HuH-7.5 (cell line): ENCODE results near the gene CSNK1G2.

ENCODE experiments used
- DNase-seq: peaks from one replicate; pipeline ENCODE4 v3.0.0; 2011; ENCODE audit warnings: low spot score

Gene CSNK1G2

DNA sequence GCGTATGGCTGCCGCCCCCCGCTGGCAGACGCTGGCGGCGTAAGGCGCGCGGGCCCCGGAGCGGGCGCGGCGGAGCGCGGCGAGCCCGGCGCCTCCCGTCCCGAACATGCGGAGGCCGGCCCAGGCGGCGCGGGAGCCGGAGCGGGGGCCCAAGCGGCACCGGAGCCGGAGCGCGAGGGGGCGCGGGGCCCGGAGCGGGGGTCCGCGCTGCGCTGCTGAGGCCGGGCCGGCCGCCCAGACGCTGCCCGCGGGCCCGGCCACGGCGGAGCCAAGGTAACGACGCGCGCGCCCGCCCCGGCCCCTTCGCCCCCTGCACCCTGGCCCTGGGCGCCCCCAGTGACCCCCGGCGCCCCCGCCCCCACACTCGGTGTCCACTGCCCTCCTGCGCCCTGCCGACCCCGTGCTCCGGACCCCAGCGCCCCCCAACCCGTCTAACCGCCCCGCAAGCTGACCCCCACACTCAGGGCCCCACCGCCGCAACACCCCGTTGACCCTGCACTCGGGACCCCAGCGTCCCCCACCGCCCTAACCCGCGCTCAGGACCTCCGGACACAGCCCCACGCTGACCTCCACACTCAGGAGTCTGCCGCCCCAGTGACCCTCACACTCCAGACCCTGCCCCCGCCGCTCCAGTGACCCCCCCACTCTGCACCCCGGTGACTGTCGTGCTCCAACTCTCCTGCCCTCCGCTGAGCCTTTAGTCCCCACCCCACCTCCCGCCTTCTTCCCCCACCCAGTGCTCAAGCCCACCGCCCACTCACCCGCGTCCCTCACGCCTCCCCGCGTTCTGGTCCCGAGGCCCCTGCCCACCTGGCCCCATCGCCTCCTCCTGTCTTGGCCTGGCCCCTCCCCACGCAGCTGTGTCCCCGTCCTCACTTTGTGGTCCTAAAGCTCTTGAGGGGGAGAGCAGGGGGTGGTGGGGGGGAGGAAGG, at the start of gene CSNK1G2:
TSS of gene CSNK1G2 (plus strand) at position 27 of the 932 bp plus-strand sequence. CDS start 28,601 bp downstream, outside the sequence.
- DNase-seq = no peak

DNA sequence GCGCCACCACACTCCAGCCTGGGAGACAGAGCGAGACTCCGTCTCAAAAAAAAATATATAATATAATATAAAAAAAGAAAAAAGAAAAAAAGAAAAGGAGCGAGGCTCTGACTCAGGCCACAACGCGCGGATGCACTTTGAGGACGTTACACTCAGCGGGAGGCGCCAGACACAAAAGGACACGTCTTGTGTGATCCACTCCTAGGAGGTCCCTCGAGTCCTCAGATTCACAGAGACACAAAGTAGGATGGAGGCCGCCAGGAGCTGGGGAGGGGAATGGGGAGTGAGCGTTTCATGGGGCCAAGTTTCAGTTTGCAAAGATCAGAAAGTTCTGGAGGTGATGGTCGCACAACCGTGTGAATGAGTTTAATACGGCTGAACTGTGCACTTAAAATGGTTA, 47.2 kb upstream of the CSNK1G2 start:
- no peak for DNase-seq

DNA sequence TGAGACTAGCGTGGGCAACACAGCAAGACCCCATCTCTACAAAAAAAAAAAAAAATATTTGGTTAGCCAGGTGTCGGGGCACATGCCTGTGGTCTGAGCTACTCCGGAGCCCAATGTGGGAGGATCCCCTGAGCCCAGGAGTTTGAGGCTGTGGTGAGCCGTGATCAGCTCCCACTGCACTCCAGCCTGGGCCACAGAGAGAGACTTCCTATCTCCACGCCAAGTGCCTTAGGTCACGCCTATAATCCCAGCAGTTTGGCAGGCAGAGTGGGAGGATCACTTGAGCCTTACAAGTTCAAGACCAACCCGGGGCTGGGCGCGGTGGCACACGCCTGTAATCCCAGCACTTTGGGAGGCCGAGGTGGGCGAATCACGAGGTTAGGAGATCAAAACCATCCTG, 44.5 kb upstream of the CSNK1G2 start:
- no peak for DNase-seq

DNA sequence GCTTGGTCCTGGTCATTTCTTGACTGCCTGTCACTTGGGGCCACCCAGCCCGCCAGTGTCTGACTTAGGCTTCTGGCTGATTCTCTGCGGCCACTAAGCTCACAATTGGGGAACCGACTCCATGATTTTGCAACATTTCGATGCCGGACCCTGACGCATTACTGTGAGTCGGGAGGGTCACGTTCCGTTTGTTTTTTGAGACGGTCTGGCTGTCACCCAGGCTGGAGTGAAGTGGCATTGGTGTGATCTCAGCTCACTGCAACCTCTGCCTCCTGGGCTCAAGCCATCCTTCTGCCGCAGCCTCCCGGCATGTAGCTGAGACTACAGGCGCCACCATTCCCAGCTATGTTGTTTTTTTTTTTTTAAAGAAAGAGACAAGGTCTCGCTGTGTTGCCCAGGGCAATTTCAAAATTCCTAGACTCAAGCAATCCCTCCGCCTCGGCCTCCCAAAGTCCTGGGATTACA, 39.0 kb upstream of the CSNK1G2 start:
- no peak for DNase-seq

DNA sequence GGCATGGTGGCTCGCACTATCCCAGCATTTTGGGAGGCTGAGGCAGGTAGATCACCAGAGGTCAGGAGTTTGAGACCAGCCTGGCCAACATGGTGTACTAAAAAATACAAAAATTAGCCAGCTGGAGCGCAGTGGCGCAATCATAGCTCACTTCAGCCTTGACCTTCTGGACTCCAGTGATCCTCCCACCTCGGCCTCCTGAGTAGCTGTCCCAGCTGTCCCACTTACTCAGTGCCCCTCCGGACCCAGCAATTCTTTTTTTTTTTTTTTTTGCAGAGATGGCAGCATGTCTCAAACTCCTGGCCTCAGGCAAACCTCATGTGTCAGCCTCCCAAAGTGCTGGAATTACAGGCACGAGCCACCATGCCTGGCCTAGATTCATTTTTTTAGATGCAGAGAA, 38.0 kb upstream of the CSNK1G2 start:
- DNase-seq = no peak

DNA sequence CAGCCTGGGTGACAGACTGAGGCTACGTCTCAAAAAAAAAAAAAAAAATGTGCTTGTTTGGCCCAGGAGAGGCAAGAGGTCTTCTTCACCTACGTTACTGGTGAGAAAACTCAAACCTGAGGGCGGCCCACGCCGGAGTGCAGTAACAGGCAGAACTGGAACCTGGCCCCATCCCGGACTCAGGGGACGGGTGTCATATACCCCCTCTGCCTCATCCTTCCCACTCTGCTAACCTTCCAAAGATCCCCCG, 36.2 kb upstream of the CSNK1G2 start:
- DNase-seq = no peak

DNA sequence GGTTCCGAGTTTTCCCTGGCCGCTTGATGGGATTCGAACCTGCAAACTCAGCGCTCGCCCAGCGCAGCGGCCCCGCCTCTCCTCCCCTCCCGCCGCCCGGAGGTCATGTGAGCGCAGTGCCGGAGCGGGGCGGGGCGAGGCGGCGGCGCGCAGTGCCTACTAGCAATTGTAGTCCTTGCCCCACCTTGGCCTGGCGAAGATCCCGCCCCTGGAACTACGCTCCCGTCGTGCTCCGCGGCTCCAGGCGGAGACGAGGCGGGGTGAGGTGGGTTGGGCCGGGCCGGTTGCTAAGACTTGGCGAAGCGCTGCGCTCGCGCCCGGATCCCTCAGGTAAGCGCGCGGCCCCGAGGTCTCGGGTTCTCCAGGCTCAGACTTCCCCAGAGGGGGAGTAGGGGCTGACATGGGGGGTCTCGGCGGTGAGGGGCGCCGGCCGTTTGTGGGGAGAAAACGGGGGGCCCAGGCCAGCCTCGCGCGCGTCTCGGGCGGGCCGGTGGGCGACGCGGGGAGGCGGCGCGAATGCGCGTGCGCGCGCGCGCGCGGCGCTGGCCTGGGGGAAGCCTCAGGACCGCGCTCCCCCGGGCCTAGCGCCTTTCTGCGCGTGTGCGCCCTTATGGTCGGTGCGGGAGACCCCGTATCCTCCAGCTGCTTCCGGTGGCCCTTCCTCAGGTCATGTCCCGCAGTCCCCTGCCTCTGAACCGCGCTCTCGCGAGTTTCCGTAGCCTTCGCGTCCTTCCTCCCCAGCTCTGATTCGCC, 35.7 kb upstream of the CSNK1G2 start, which contains the start of the genes ADAT3 and SCAMP4:
TSS of gene ADAT3 (plus strand) at position 290 of the 753 bp plus-strand sequence. CDS start 6,649 bp downstream, outside the sequence.
TSS of gene SCAMP4 (plus strand) at position 290 of the 753 bp plus-strand sequence. CDS start 9,621 bp downstream, outside the sequence.
- DNase-seq = peak; percentile 95

DNA sequence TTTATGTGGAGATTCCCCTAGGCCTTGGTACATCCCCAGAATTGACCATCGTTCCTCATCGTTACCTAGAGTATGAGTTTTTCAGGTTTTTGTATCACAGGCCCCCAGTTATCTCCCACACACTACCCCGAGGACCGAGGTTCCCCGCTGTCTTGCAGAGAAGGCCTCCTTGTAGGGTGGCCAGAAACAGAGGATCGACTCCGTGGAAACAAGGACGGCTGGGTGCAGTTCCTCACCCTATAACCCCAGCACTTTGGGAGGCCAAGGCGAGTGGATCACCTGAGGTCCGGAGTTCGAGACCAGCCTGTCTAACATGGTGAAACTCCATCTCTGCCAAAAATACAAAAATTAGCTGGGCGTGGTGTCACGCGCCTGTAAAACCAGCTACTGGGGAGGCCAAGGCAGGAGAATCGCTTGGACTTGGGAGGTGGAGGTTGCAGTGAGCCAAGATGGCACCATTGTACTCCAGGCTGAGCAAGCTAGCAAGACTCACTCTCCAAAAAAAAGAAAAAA, 35.1 kb upstream of the CSNK1G2 start:
- no peak for DNase-seq

DNA sequence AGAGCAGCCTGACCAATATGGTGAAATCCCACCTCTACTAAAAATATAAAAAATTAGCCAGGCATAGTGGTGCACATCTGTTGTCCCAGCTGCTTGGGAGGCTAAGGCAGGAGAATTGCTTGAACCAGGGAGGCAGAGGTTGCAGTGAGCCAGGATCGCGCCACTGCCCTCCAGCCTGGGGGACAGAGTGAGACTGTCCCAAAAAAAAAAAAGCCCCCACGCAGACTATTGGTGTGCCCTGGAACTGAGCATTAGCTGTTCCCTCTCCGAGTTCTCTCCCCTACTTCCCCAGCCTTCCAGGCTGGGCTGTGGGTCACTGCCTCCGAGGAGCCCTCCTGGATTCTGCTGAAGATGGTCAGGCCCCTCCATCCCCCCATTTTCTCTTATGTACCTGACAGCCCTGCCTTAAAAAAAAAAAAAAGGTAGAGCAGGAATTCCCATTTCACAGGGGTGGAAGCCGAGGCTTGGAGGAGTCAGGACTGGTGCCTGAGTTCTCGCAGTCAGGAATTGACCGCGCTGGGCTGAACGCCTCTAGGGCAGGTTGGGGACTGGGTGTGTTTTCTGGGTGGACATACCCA, 33.9 kb upstream of the CSNK1G2 start:
- DNase-seq = no peak

DNA sequence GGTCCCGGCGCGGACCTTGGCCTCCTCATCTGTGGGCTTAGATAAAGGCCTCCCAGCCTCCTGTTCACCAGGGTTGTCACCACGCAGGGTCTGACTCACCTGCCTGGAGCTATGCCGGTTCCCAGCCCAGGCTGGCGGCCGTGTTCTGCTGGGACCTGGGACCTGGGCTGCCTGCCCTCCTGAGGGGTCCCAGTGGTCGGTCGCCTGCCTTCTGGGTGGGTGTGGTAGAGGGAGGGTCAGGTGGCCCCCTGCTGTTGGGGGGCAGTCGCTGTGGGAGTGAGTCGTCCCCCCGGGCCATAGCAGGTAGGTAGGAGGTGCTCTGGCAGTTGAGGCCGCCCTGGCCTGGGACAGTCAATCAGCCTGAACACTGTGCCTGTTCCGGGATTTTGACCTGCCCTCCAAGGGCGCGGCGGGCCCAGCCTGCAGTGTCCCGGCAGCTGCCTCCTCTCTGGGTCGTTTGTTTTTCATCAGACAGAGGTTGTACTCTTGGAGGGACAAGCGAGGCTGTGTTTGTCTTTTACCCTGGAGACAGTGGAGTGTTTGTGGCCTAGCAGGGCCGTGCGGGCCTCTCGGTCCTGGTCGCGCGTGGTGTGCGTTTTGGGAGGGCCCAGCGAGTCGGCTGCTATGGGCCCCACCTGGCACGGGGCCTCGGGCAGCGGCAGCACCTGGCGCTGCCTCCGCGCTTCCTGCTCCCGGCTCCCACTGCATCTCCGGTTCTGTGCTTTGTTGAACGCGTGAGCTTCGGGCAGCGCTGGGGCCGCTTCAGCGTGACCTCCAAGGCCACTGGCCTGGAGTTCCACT, 33.2 kb upstream of the CSNK1G2 start:
- no peak for DNase-seq

DNA sequence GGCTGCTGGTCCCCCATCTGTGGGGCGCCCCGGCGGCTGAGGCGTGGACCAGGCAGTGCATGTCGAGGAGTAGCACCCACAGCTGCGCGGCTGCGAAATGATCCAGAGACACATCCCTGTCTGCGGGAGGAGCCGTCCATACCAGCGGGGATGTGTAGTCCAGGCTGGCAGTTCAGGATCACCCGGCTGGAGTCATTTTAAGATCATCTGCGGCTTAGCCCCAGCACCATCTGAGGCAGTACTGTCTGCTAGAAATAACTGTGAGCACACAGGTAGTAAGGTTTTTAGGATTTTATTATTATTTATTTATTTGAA, 32.7 kb upstream of the CSNK1G2 start:
- no peak for DNase-seq

DNA sequence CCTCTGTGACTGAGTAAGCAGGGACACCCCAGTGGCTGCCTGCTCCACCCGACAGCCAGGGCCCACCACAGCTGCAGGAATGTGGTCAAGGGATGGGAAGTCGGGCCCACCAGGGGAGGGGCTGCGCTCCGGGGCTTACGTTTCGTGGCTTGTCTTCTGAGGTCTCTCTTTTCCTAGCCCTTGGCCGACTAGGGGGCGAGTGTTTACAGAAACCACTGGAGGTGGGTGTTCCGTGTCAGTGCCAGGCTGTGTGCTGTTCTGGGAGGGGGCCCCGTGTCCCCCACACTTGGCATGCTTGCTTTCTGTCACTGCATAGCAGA, 31.3 kb upstream of the CSNK1G2 start:
- no peak for DNase-seq

DNA sequence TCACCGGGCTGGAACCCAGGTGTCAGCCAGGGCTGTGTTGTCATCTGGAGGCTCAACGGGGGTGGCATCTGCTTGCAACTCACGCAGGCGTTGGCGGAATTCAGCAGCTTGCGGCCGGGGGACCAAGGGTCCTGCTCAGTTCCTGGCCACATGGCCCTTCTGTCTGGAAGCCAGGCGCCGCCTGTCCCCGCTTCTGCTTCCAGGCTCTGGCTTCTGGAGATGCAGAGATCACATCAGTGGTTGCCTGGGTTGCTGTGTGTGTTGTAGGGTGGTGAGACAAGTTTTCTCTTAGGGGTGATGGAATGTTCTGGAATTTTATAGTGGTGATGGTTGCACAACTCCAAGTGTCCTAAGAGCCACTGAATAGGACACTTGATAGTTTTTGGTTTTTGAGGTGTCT, 30.8 kb upstream of the CSNK1G2 start:
- DNase-seq = no peak

DNA sequence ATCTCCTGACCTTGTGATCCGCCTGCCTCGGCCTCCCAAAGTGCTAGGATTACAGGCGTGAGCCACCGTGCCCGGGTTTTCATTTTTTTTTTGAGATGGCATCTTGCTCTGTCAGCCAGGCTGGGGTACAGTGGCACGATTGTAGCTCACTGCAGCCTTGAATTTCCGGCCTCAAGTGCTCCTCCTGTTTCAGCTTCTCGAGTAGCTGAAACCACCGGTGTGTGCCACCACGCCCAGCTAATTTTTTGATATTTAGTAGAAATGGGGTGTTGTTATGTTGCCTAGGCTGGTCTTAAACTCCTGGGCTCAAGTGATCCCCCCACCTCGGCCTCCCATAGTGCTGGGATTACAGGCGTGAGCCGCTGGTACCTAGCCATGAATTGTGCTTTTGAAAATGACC, 29.9 kb upstream of the CSNK1G2 start:
- no peak for DNase-seq

DNA sequence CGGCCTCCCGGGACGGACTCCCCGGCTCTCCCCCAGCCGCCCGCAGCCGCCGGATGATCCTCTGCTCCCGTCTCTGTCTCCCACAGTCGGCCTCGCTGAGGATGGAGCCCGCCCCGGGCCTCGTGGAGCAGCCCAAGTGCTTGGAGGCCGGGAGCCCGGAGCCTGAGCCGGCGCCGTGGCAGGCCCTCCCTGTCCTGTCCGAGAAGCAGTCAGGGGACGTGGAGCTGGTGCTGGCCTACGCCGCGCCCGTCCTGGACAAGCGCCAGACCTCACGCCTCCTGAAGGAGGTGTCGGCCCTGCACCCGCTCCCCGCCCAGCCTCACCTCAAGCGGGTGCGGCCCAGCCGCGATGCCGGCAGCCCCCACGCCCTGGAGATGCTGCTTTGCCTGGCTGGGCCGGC, 29.0 kb upstream of the CSNK1G2 start:
- DNase-seq = no peak

DNA sequence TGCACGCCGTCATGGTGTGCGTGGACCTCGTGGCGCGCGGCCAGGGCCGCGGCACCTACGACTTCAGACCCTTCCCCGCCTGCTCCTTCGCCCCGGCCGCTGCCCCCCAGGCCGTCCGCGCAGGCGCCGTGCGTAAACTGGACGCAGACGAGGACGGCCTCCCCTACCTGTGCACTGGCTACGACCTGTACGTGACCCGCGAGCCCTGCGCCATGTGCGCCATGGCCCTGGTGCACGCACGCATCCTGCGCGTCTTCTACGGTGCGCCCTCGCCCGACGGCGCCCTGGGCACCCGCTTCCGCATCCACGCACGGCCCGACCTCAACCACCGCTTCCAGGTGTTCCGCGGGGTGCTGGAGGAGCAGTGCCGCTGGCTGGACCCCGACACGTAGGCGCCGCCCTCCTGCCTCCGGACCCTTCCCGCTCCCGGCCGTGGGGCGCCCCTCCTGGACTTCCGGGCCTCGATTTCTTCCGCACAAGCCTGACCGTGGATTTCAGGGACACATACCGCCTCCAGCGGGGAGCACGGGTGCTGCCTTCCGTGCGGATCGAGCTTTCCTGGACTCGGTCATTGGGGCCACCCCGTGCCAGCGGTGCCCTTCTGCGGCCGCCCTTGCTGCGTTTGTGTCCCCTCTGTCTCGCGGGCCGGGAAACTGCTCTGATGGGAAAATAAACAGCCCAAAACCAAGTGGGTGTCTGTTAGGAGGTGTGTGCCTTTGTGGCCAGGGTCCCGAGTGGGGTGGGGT, 28.0 kb upstream of the CSNK1G2 start:
- DNase-seq = no peak

DNA sequence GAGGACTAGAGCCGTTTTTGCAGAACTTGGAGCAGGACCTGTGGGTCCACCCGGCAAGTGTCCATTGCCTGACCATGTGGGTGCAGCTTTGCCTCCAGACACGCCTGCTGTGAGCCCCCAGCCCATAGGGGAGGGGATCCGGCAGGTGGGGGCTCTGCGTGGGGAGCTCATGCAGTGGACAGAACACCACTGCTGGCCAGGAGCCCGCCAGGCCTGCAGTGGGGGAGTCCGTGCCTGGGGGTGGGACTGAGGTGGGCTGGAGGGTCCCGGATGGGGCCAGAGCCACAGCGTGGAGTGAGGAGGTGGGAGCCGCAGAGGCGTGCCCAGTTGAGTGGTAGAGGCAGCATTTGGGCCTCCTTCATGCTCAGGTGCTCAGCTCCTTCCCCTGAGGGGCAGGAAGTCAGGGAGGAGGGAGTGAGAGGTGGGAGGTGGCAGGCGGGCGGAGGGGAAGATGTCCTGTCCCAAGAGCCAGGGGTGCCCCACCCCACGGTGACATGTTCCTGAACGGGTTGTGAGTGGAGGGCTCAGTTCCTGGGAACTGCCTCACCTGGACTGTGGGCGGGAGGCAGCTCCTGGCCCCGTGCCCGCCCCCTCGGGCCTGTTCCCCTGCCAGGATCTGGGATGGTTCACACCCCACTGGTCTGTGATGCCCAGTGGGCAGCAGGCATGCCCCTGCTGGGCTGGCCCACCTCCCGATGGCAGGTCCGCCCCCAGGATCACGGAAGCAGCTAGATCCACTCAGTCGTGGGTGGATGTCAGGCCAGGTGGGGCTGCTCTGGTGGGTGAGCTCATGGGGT, 27.0 kb upstream of the CSNK1G2 start:
- no peak for DNase-seq

DNA sequence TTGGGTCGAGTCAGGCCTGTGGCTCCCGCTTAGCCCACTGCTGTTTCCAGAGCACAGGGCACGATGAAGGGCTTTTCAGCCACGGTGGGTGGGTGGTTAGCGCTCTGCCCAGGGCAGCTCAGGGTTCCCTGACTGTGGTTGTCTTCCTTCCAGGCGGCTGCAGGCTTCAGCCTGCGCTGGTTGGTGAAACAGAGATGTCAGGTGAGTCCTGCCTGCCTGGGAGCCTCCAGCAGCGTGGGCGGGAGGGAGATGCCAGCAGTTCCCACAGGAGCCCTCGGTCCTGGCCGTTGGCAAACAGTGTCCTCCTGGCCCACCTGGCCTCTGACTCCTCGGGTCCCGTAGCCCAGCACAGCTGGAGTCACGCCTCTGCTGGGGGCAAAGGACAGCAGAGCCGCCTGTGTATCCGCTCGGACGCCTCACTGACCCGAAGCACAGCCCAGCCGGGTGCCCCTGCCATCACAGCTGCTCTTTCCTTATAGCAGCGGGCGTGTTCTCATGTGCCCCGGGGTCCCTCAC, 26.1 kb upstream of the CSNK1G2 start:
- no peak for DNase-seq

DNA sequence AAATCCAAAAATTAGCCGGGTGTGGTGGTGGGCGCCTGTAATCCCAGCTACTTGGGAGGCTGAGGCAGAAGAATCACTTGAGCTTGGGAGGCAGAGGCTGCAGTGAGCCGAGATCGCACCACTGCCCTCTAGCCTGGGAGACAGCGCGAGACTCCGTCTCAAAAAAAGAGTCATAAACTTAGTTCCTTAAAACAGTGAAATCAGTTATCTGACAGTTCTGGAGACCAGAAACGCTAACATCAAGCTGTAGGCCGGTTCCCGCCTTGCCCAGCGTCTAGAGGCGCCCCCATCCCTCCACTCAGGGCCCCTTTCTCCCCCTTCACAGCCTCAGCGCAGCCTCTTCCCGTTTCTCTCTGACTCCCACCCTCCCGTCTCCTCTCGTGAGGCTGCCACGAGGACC, 23.8 kb upstream of the CSNK1G2 start:
- no peak for DNase-seq

DNA sequence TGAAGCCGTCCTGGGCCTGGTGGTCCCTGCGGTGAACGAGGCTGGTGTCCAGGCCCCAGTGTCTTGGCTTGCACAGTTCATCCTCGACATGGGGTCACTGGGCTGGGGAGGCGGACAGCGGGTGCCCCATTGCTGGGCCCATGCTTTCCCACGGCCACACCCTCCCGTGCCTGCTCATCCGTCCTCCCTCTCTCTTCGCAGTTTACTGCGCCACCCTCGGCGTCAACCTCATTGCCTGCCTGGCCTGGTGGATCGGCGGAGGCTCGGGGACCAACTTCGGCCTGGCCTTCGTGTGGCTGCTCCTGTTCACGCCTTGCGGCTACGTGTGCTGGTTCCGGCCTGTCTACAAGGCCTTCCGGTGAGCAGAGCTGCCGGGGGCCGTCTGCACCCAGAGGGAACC, 23.0 kb upstream of the CSNK1G2 start:
- DNase-seq = no peak
